Measurements from ENCODE around the gene CYB561. TPM values are rescaled to one million over a fixed set of nuclear protein-coding genes. Genes with fewer than 3 reads are reported as not detected.
A peak's percentile ranks its signal among the peaks of the same experiment; 100 is the strongest.

The CYB561 gene
- total RNA-seq, 6 experiments from 2014 or later = 5.5 to 21.4 (median 15.9) TPM

- peak overlapping the region; percentile 65 for H3K27ac Mint-ChIP-seq
- H3K27me3 Mint-ChIP-seq (ENCODE audit: insufficient read depth) = peaks cover 12% of the 10 kb centered on the region
- no peak overlapping the region for H3K4me3 Mint-ChIP-seq
- DNase-seq = peak; percentile 70
- no peaks in the 10 kb centered on the region; the same call in 1 of the 2 replicates for H3K9me3 Mint-ChIP-seq
- peaks cover 39% of the 10 kb centered on the region for H3K36me3 Mint-ChIP-seq (ENCODE audit: low read depth)
- peaks cover 28% of the 10 kb centered on the region for H3K4me1 Mint-ChIP-seq (ENCODE audit: low read depth)
- TF ChIP-seq CTCF (IDR thresholded peaks at IDR 0.05) = peak; percentile 98
Observed at GRCh38 chr17:63425483-63425882, 20.6 kb downstream of the CYB561 start.

DNA sequence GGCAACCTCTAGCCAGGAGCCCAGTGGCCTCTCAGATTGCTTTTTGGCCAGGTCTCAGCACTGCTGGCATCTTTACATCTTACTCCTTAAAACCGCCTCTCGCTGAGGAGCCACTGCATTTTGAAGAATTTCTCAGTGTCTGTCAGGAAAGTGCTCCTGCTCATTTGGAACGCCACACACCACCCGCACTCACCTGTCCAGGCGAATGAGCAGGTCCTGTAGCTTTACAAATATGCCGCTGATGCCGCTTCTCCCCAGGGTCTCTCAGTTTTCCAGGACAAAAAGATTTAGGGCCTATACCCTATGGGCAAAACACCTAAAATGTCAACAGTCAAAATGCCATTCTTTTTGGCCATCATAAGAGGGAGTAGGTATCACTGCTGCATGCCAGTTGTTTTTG is 22.1 kb downstream of the CYB561 start:
- H3K36me3 Mint-ChIP-seq (ENCODE audit: low read depth) = peaks cover 41% of the 10 kb centered on the region
- H3K9me3 Mint-ChIP-seq = no peaks in the 10 kb centered on the region; the same call in 1 of the 2 replicates
- peak overlapping the region; percentile 20; the same call in 1 of the 2 replicates for H3K27ac Mint-ChIP-seq
- peaks cover 13% of the 10 kb centered on the region for H3K27me3 Mint-ChIP-seq (ENCODE audit: insufficient read depth)
- no peak for TF ChIP-seq CTCF (IDR thresholded peaks at IDR 0.05)
- DNase-seq = no peak
- H3K4me3 Mint-ChIP-seq = no peak overlapping the region; the same call in 1 of the 2 replicates
- H3K4me1 Mint-ChIP-seq (ENCODE audit: low read depth) = peaks cover 24% of the 10 kb centered on the region

DNA sequence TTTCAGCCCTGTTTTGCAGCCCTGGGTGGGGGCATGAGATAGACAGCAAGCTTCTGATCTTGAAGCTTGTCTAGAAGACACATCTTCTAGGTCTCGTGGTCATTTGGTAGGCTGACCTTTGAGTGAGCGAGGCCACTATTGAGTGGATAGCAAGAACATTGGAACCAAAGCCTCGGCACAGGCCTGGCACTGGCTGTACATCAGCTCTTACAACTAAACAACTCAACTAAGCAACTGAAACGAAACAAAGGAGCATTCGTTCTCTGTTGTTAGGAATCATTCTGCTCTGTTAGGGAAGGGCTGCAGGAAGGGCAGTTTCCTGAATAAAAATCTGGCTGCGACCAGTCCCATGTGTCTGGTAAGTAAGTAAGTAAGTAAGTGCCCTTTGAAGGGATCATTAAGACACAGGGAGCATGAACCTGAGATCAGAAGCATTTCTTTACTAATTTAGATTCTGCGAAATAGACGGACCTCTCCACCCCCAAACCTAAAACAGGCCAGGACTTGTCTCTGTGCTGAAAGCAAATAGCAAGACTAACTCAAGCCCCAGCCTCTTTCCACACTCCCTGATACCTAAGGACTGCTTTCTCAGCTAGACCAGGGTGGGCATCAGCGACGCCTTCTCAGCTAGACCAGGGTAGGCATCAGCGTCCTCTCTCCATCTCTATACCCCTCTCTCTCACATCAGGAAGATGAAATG is 22.7 kb downstream of the CYB561 start:
- H3K36me3 Mint-ChIP-seq (ENCODE audit: low read depth) = peaks cover 41% of the 10 kb centered on the region
- no peak overlapping the region; the same call in 1 of the 2 replicates for H3K4me3 Mint-ChIP-seq
- no peaks in the 10 kb centered on the region; the same call in 1 of the 2 replicates for H3K9me3 Mint-ChIP-seq
- peaks cover 24% of the 10 kb centered on the region for H3K4me1 Mint-ChIP-seq (ENCODE audit: low read depth)
- TF ChIP-seq CTCF (IDR thresholded peaks at IDR 0.05) = no peak
- no peak for DNase-seq
- H3K27ac Mint-ChIP-seq = peak overlapping the region; percentile 20; the same call in 1 of the 2 replicates
- H3K27me3 Mint-ChIP-seq (ENCODE audit: insufficient read depth) = peaks cover 13% of the 10 kb centered on the region

- Mint-ChIP-seq H3K36me3 (ENCODE audit: low read depth) (peaks cover 46% of the 10 kb centered on the region), H3K4me3 (no peak overlapping the region)
Observed at GRCh38 chr17:63421681-63422645, 24.1 kb downstream of the CYB561 start.

More at GRCh38 chr17:63421681-63422645, 24.1 kb downstream of the CYB561 start:
- H3K4me1 Mint-ChIP-seq (ENCODE audit: low read depth) = peaks cover 20% of the 10 kb centered on the region
- H3K9me3 Mint-ChIP-seq = no peaks in the 10 kb centered on the region; the same call in 1 of the 2 replicates
- peak overlapping the region; percentile 10; the same call in 1 of the 2 replicates for H3K27ac Mint-ChIP-seq
- no peak for DNase-seq
- no peak for TF ChIP-seq CTCF (IDR thresholded peaks at IDR 0.05)
- H3K27me3 Mint-ChIP-seq (ENCODE audit: insufficient read depth) = peaks cover 18% of the 10 kb centered on the region

All from HFFc6 (cell line).